NK-92 (cell line): ENCODE results near the gene CXXC5.

ENCODE experiments used
- DNase-seq: peaks from one replicate; lab custom pipeline; 2025; ENCODE audit not compliant: unreplicated experiment; lab: John Stamatoyannopoulos, UW

The CXXC5 gene

DNA sequence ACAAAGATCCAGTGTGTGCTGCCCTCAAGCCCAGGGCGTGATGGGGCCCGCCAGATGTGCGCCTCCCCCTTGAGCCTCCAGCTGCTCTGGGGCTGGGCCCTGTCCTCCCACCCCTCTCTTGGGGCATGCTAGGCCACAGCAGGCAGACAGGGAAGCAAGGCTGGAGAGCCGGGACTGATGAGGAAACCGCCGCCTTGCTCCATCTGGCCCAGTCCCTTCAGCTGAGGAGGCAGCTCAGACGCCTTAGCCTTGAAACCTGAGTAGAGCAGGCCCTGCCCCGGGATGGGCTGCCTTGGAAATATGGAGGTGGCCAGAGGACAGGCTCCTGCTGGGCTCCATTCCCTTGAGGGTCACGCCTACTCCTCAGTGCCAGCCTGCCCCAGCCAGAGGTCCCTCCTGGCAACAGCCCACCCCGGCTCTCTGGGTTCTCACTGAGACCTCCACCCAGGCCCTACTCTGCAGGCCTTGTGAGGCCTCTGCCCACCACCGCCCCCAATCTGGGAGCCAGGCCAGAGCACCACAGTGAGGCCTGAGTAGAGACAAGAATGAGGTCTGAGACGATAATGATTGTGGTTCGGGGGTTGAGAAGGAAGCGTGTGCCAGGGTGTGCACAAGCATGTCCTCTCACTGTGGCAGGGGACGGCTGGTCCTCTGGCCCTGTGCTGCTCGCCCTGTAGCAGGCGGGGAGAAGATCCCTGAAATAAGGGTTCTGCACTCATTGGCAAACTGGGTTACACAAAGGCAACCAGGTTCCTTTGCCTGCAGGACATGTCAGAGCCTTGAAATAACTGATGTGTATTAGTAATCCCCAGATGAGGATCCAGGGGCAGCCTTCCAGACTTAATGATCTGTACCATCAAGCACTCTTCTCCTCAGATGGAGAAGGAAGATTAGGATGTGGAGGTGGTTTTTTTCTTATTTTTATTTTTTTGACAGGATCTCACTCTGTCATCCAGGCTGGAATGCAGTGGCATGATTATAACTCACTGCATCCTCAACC lies 30.9 kb downstream of the CXXC5 start:
- no peak for DNase-seq

- DNase-seq: no peak
Measured at GRCh38 chr5:139680368-139681111, 32.4 kb downstream of the CXXC5 start.

- DNase-seq: no peak
Measured at GRCh38 chr5:139681112-139681458, 32.9 kb downstream of the CXXC5 start.

- no peak for DNase-seq
Measured at GRCh38 chr5:139681466-139681865, 33.3 kb downstream of the CXXC5 start.

GRCh38 chr5:139682016-139682975 lies 34.1 kb downstream of the CXXC5 start:
- no peak for DNase-seq

GRCh38 chr5:139683295-139684271 lies 35.4 kb downstream of the CXXC5 start:
- DNase-seq: no peak

- no peak for DNase-seq
Measured at GRCh38 chr5:139684350-139684880, 36.3 kb downstream of the CXXC5 start.

DNA sequence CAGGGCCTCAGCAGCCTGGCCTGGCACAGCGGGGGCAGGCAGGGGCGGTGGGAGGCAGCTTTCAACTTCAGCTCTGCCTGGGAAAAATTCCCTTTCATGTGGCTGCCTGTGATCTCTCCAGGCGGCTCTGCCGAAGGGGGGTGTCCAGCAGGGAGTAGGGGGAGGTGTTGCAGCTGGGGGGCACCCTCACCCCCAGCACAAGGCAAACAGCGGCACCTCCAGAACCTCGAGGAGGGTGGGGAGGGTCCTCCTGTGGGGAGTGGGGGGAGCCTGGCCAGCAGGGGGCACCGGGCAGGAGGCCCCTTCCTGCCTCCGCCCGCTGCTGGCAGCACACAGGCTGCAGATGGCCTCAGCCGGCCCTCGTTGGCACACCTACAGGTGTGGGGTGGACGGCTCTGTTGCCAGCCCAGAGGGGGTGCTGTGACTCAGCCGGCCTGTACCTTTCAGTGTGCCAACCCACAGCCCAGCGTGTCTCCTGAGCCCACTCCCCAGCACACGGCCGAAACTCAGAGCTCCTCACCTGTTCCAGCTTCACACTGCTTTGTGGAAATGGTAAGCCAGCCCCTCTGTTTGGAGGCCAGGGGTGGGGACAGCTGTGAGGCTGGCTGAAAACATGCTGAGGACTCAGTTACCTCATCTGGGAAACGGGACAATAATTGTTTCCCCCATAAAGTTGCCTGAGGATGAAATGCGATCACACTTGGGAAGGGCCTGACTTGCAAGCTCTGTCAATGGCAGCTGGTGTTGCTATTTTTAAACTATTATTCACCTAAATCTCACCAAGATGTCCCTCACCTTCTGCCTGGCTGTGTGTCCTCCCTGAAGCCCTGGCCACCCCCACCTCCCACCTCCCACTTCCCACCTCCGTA lies 37.0 kb downstream of the CXXC5 start:
- no peak for DNase-seq

DNA sequence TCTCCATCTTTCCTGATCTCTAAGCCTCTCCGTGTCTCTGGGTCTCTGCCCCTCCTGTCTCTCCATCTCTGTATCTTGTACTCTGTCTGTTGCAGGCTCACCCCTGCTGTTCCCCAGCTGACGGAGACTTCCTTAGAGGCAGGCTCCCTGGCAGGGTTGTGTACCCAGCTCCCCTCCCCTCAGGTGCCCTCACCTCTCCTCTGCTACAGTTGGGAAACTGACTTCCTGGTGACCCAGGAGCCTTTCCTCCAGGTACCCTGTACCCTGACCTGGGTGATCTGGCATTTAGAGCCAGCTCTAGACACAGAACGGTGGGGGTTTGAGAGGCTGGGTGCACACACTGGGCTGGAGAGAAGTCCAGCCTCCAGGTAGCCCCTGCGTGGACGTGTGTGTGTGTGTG lies 37.7 kb downstream of the CXXC5 start:
- DNase-seq: no peak

DNA sequence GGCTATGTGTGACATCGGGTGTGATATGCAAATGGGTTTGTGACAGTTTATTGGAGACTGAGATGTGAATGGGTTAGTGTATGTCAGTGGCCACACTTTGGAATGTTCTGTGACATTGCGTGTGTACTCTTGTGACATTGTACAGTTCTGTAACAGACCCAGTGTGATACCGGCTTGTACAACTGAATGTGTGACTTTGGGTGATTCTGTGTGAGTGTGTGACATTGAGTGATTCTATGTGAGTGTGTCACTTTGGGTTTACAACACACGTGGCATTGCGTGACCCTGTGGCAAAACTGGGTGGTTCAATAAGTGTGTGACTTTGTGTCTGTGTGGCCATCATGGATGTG lies 38.2 kb downstream of the CXXC5 start:
- DNase-seq: no peak

DNA sequence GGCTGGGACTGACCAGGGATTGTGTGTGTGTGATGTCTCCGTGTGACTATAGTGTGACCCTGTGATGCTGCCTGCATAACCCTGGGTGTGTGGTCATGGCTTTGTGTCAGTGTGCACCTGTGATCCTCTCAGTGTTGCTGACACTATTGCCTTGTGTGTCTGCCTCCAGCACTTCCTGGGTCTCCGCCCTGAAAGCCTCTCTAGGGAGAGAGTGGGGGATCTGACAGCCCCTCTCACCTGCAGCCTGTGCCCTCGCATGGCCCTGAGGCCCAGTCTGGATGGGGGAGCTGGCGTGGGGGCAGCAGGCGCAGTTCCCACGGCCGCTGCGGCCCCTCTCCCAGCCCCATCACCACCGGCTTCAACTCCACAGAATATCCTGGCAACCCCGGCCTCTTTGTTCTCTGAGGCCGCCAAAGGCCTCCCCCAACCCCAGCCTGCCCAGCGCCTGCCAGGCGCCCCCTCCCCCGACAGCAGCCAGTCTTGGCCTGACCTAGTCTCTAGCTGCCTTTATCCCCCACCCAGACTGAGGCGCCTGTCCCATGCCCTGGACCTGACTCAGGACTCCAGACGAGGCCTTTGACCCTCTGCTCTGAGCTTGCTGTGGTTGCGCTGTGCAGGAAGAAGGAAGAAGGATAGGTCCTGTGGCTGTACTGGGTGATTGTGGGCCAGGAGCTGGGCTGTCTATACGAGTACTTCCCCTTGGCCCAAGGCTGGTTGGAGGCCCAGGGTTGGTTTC lies 38.7 kb downstream of the CXXC5 start:
- DNase-seq: no peak

GRCh38 chr5:139687656-139688055 lies 39.5 kb downstream of the CXXC5 start:
- no peak for DNase-seq

DNA sequence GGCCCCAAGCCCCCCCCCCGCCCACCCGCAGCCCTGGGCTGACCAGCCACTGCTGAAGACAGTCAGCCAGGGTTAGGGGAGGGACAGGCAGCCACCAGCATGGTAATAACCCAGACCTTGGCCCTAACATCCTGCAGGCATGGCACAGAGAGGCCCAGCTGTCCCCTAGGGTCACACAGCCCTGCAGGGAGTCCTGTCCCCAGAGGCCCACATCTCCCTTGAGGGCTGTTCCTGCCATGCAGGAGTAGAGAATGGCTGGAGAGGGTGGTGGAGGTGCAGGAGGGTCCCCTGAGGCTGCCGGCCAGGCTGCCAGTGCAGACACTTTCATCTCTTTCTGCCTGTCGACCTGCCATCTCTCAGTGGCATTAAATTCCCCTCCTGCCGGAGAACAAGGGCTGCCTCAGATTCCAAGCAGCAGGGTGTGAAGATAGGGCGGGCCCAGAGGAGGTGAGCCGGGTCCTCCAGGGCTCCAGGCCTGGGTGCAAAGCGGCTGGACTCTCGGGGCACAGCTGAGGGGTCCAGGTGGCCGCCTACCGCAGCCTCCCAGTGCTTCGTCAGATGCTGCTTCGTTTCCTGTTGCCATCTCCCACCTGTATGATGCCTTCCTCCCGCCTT lies 40.0 kb downstream of the CXXC5 start:
- no peak for DNase-seq

GRCh38 chr5:139688751-139689372 lies 40.7 kb downstream of the CXXC5 start:
- no peak for DNase-seq

- DNase-seq: no peak
Measured at GRCh38 chr5:139689631-139690063, 41.5 kb downstream of the CXXC5 start.

DNA sequence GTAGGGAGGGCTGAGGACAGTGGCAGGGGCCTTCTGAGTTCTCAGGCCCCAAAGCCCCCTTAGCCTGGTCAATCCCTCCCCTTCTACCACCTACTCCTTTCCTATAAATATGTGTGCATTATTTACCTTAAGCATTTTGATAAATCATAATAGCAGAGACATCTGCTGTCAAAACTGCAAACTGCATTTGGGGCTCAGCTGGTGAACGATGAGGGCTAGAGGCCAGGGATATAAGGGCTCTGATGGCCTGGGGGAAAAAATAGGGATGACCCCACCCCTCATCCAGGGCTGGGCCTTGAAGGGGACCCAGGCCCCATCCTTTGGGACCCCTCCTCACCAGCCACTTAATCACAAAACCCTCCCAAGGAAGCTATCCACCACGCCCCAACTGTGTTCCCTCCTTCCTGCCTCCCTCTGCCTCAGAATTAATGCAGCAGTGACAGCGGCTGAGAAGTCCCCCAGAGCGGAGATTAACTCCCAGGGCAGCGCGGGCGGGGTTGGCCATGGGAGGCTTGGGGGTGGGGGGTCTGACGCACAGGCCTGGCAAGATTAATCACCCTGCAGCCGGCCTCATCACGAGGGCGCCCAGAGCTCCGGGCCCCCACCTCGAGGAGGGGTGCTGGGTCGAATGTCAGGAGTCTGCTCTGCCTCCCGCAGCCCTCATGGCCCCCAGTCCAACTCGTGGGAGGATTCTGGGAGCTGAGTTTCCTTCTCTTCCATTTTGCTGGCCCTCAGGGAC lies 42.1 kb downstream of the CXXC5 start:
- DNase-seq: no peak
